Calu3 (cell line): ENCODE results near the gene HYCC1. TPM values are rescaled to one million over a fixed set of nuclear protein-coding genes. Genes with fewer than 3 reads are reported as not detected.

Experiments used
- BruUV-seq: library from RNA; stranded (reverse); fragments of 400-500 nt; replicated peaks from 2 replicates; lab custom pipeline; 2021; lab: Mats Ljungman, UMichigan
- CTCF ChIA-PET: fragments of 300-600 bp; sonication (Branson Sonifier 250); formaldehyde crosslinking; loops from one replicate; lab custom pipeline; 2022; ENCODE audit warnings: antibody characterized with exemption; lab: Charles Lee
- DNase-seq: peaks from one replicate; pipeline ENCODE4 v3.0.0; 2022
- H3K27ac Mint-ChIP-seq: one replicate; pipeline ENCODE4 v1.8.0; 2022; ENCODE audit warnings: mixed read lengths; ENCODE audit not compliant: unreplicated experiment
- H3K27me3 Mint-ChIP-seq: one replicate; pipeline ENCODE4 v1.8.0; 2022; ENCODE audit warnings: mixed read lengths; ENCODE audit not compliant: unreplicated experiment
- H3K36me3 Mint-ChIP-seq: one replicate; pipeline ENCODE4 v1.8.0; 2022; ENCODE audit warnings: mild to moderate bottlenecking, moderate library complexity, mixed read lengths; ENCODE audit not compliant: insufficient read depth, unreplicated experiment
- H3K4me1 Mint-ChIP-seq: one replicate; pipeline ENCODE4 v1.8.0; 2022; ENCODE audit warnings: mild to moderate bottlenecking, low read depth, mixed read lengths; ENCODE audit not compliant: unreplicated experiment
- H3K4me3 Mint-ChIP-seq: one replicate; pipeline ENCODE4 v1.8.0; 2022; ENCODE audit warnings: mild to moderate bottlenecking, low read depth, moderate library complexity, mixed read lengths; ENCODE audit not compliant: unreplicated experiment
- H3K9me3 Mint-ChIP-seq: one replicate; pipeline ENCODE4 v1.8.0; 2022; ENCODE audit warnings: low read depth, mixed read lengths; ENCODE audit not compliant: unreplicated experiment
- CTCF ChIP-seq: fragments of 200-600 bp; IDR thresholded peaks from one replicate; pipeline ENCODE4 v1.8.0; 2022; ENCODE audit warnings: antibody characterized with exemption; ENCODE audit not compliant: unreplicated experiment
- intact Hi-C: fragments of 100-400 bp; cut with micrococcal nuclease; formaldehyde crosslinking; loops from one replicate; pipeline ENCODE4 v1.10.0; 2022; ENCODE audit not compliant: unreplicated experiment
- total RNA-seq: library from RNA; stranded (reverse); gene quantifications from 2 replicates; pipeline ENCODE4 v1.2.3, GENCODE V29; 2022

The HYCC1 gene
- total RNA-seq, 1 experiment from 2014 or later, result 12.7 TPM

GRCh38 chr7:22989643-22990587, 24.0 kb downstream of the HYCC1 start:
- TF ChIP-seq CTCF, result no peak
- BruUV-seq, result no TSS peak
- Mint-ChIP-seq H3K27me3 (peaks cover 8% of the 10 kb centered on the region), H3K27ac (no peak overlapping the region), H3K4me1 (no peaks in the 10 kb centered on the region), H3K36me3 (no peaks in the 10 kb centered on the region), H3K9me3 (no peaks in the 10 kb centered on the region), H3K4me3 (no peak overlapping the region)
- no peak for DNase-seq
- intact Hi-C loops, result no loop called here
- CTCF ChIA-PET, result interaction anchor here (0.6 to 0.7 kb wide), 2 partner anchors 53 to 601 kb away, joined by 3 to 4 read pairs; no protein-coding TSS in a partner anchor

- BruUV-seq, result no TSS peak
- TF ChIP-seq CTCF, result no peak
- H3K36me3 Mint-ChIP-seq, result no peaks in the 10 kb centered on the region
- intact Hi-C loops, result no loop called here
- H3K27me3 Mint-ChIP-seq, result no peaks in the 10 kb centered on the region
- no peaks in the 10 kb centered on the region for H3K4me1 Mint-ChIP-seq
- H3K4me3 Mint-ChIP-seq, result no peak overlapping the region
- CTCF ChIA-PET, result no interaction called here
- no peaks in the 10 kb centered on the region for H3K9me3 Mint-ChIP-seq
- DNase-seq, result no peak
- no peak overlapping the region for H3K27ac Mint-ChIP-seq
These were observed 28.5 kb downstream of the HYCC1 start for GRCh38 chr7:22985436-22985835.

GRCh38 chr7:22983257-22983855, 30.6 kb downstream of the HYCC1 start:
- intact Hi-C loops, result no loop called here
- DNase-seq, result no peak
- no peaks in the 10 kb centered on the region for H3K27me3 Mint-ChIP-seq
- no peaks in the 10 kb centered on the region for H3K4me1 Mint-ChIP-seq
- CTCF ChIA-PET, result interaction anchor here (0.7 kb wide), 1 partner anchor 11 kb away, joined by 3 read pairs; no protein-coding TSS in a partner anchor
- no TSS peak for BruUV-seq
- no peaks in the 10 kb centered on the region for H3K36me3 Mint-ChIP-seq
- no peak overlapping the region for H3K4me3 Mint-ChIP-seq
- H3K27ac Mint-ChIP-seq, result no peak overlapping the region
- H3K9me3 Mint-ChIP-seq, result no peaks in the 10 kb centered on the region
- no peak for TF ChIP-seq CTCF

GRCh38 chr7:22980422-22980821, 33.5 kb downstream of the HYCC1 start:
- CTCF ChIA-PET, result interaction anchor here (0.5 to 0.7 kb wide), 2 partner anchors 92 to 1528 kb away, joined by 3 to 5 read pairs; no protein-coding TSS in a partner anchor
- Mint-ChIP-seq H3K27me3 (no peaks in the 10 kb centered on the region), H3K36me3 (no peaks in the 10 kb centered on the region), H3K4me1 (no peaks in the 10 kb centered on the region), H3K27ac (no peak overlapping the region), H3K9me3 (no peaks in the 10 kb centered on the region), H3K4me3 (no peak overlapping the region)
- no TSS peak for BruUV-seq
- no peak for DNase-seq
- no peak for TF ChIP-seq CTCF
- intact Hi-C loops, result no loop called here
